Measurements from ENCODE around the gene LRP3. TPM values are rescaled to one million over a fixed set of nuclear protein-coding genes. Genes with fewer than 3 reads are reported as not detected.
A peak's percentile ranks its signal among the peaks of the same experiment; 100 is the strongest.

LRP3 gene
- total and polyA plus RNA-seq, 2 of the 13 experiments (the other 11 are each of a cell fraction or from before 2014, with no cell fraction given), result 17.6 to 51.6 TPM

DNA sequence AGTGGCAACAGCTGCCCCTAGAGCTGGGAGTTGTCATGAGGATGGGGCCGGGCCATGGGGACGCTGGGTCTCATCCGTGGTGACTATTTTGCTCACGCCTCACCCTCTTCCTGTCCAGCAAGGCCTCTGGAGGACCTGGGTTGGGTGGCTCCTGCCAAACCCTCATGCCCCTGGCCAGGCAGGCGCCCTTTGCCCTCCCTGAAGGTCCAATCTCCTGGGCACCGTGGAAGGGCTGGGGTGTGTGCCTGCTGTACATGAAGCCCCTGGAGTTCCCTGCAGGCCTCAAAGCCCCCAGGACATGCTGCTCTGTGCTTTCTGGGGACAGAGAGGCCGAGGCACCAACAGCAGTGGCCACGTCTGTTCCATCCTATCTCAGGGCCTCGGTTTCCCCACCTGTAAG lies 13.8 kb downstream of the LRP3 start:
- FAIRE-seq, result no peak
- intact Hi-C loops (cut with micrococcal nuclease; ENCODE audit: unreplicated experiment) (no loop called here), in situ Hi-C loops (cut with HindIII; ENCODE audit: extremely low pct_ligation_motif_present, low pct_unique_long_range_greater_than_20kb) (no loop called here)
- no peak for DNase-seq (ENCODE audit: low spot score)
- Histone ChIP-seq H2AFZ (ENCODE audit: low read length) (no peak overlapping the region), H3K9me3 (ENCODE audit: low read length) (no peaks in the 10 kb centered on the region), H3K4me2 (ENCODE audit: low read depth, low read length) (no peak overlapping the region), H3K27ac (ENCODE audit: extremely low read length, insufficient read depth, low read length) (no peak overlapping the region), H3K36me3 (replicated peaks in 1 of 2; ENCODE audit: control insufficient read depth in 1 of 2, insufficient read depth in 2 of 2, low read length in 2 of 2) (peaks cover 15 to 17% of the 10 kb centered on the region in 2 experiments), H3K27me3 (ENCODE audit: control insufficient read depth in 1 of 2, insufficient read depth in 2 of 2, low read length in 2 of 2) (peaks cover 5 to 6% of the 10 kb centered on the region in 2 experiments; a peak in 2 of 5 replicates), H3K79me2 (ENCODE audit: insufficient read depth, low read length) (no peaks in the 10 kb centered on the region), H4K20me1 (ENCODE audit: insufficient read depth, low read length) (no peaks in the 10 kb centered on the region), H3K4me3 (replicated peaks in 1 of 3; ENCODE audit: insufficient read depth in 1 of 3, low read depth in 2 of 3, low read length in 3 of 3) (no peak overlapping the region), H3K4me1 (ENCODE audit: insufficient read depth, low read length) (peaks cover 7% of the 10 kb centered on the region), H3K9ac (ENCODE audit: insufficient read depth, low read depth, low read length) (no peak overlapping the region)
- TF ChIP-seq AGO2 (optimal IDR thresholded peaks at IDR 0.05; ENCODE audit: low read depth, low read length) (peak; percentile 88), ZNF780A (CRISPR knock-in tag; IDR thresholded peaks at IDR 0.05) (no peak)
- ATAC-seq, result no peak
- WGBS (ENCODE audit: low lambda C conversion rate), result 100% methylated on average over 4 of the region's 9 CpGs
- ChIA-PET CTCF (ENCODE audit: low intra/inter-chr PET ratio, low total read pairs) (no interaction called here), POLR2A (interaction anchor here (0.8 kb wide), 1 partner anchor 13 kb away, joined by 3 read pairs; no protein-coding TSS in a partner anchor)
- BruUV-seq (replicated peaks), result no TSS peak

DNA sequence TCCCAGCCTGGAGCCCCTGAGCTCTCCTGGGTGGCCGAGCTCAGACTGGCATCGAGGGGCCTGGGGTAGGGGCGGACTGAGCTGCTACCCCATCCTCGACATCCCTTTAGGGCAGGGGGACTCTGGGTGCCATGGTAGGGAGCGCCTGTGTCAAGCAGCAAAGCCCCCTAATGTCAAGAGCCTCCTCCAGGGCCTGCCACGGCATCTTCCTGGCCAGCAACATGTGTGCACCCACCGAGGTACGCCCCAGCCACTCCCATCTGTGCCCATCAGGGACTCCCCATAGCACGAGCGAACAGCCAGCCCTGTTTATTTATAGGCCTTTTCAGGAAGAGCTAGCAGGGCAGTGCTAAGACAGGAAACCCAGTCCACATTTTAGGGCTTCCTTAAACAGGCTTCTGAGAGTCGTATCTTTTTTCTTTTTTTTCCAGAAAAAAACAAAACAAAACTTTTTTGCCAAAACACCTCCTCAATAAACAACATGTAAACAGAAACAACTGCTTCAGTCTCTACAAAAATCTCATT lies 14.3 kb downstream of the LRP3 start:
- CTCF ChIA-PET (ENCODE audit: low intra/inter-chr PET ratio, low total read pairs), result no interaction called here
- in situ Hi-C loops (cut with HindIII; ENCODE audit: extremely low pct_ligation_motif_present, low pct_unique_long_range_greater_than_20kb), result no loop called here

More for the DNA sequence above, 14.3 kb downstream of the LRP3 start:
- Histone ChIP-seq H3K36me3 (replicated peaks in 1 of 2; ENCODE audit: control insufficient read depth in 1 of 2, insufficient read depth in 2 of 2, low read length in 2 of 2) (peaks cover 10 to 12% of the 10 kb centered on the region in 2 experiments; a peak in 4 of 5 replicates), H3K27me3 (ENCODE audit: control insufficient read depth in 1 of 2, insufficient read depth in 2 of 2, low read length in 2 of 2) (peaks cover 6 to 7% of the 10 kb centered on the region in 2 experiments; a peak in 2 of 5 replicates), H3K27ac (ENCODE audit: extremely low read length, insufficient read depth, low read length) (no peak overlapping the region), H3K4me2 (ENCODE audit: low read depth, low read length) (no peak overlapping the region), H3K9ac (ENCODE audit: insufficient read depth, low read depth, low read length) (no peak overlapping the region), H3K4me3 (replicated peaks in 1 of 3; ENCODE audit: insufficient read depth in 1 of 3, low read depth in 2 of 3, low read length in 3 of 3) (no peak overlapping the region), H3K4me1 (ENCODE audit: insufficient read depth, low read length) (peaks cover 12% of the 10 kb centered on the region), H3K9me3 (ENCODE audit: low read length) (no peaks in the 10 kb centered on the region), H3K79me2 (ENCODE audit: insufficient read depth, low read length) (no peaks in the 10 kb centered on the region), H4K20me1 (ENCODE audit: insufficient read depth, low read length) (no peaks in the 10 kb centered on the region), H2AFZ (ENCODE audit: low read length) (no peak overlapping the region)
- FAIRE-seq (no peak), ATAC-seq (no peak), DNase-seq (ENCODE audit: low spot score) (no peak)
- 79% methylated on average over 3 of the region's 11 CpGs for WGBS (ENCODE audit: low lambda C conversion rate)
- no TSS peak for BruUV-seq (replicated peaks)
- intact Hi-C loops (cut with micrococcal nuclease; ENCODE audit: unreplicated experiment), result no loop called here
- POLR2A ChIA-PET, result no interaction called here
- peak; percentile 11 for TF ChIP-seq AGO2 (optimal IDR thresholded peaks at IDR 0.05; ENCODE audit: low read depth, low read length)
- no peak for TF ChIP-seq ZNF747 (CRISPR knock-in tag; IDR thresholded peaks at IDR 0.05; ENCODE audit: borderline replicate concordance)
